Uterus (tissue), 4 donors: ENCODE results near the gene IL5. TPM values are rescaled to one million over a fixed set of nuclear protein-coding genes. Genes with fewer than 3 reads are reported as not detected.
"Not testable (repeated sequence)": the region's sequence is repeated elsewhere in the genome, so short reads cannot be mapped to it uniquely, and the experiment has no call there.

Source experiments
- DNase-seq, 2 donors: peaks; one replicate each; pipeline ENCODE4 v3.0.0-alpha.2; 2019 to 2020
- H3K27ac ChIP-seq, 2 donors: fragments of 200-600 bp; sonication (generic); 1 replicate in 1 of 2; 2 replicates in 1 of 2; pipeline ENCODE4 v1.5.1; 2016 to 2018
- H3K27me3 ChIP-seq, 2 donors: fragments of 200-600 bp; sonication (generic); one replicate each; pipeline ENCODE4 v1.5.1; 2018 to 2019; ENCODE audit warnings: control low read depth in 1 of 2
- H3K36me3 ChIP-seq, 2 donors: fragments of 200-600 bp; sonication (generic); one replicate each; pipeline ENCODE4 v1.5.1; 2019; ENCODE audit warnings: control low read depth in 1 of 2
- H3K4me1 ChIP-seq, 2 donors: fragments of 200-600 bp; sonication (generic); one replicate each; pipeline ENCODE4 v1.5.1; 2018 to 2019; ENCODE audit warnings: control low read depth in 1 of 2
- H3K4me3 ChIP-seq, 2 donors: fragments of 200-600 bp; sonication (generic); 1 replicate in 1 of 2; 2 replicates in 1 of 2; pipeline ENCODE4 v1.5.1; 2018 to 2019; ENCODE audit warnings: mild to moderate bottlenecking in 1 of 2
- H3K9me3 ChIP-seq, 2 donors: fragments of 200-600 bp; sonication (generic); one replicate each; pipeline ENCODE4 v1.5.1; 2019; ENCODE audit warnings: control low read depth in 1 of 2
- POLR2A ChIP-seq, 2 donors: fragments of 450-650 bp; IDR thresholded peaks; one replicate each; pipeline ENCODE4 v1.6.1; 2016; ENCODE audit warnings: antibody characterized with exemption in 2 of 2, mild to moderate bottlenecking in 1 of 2, moderate library complexity in 1 of 2
- intact Hi-C: fragments of 100-400 bp; cut with DNase I; formaldehyde crosslinking; loops from one replicate; pipeline ENCODE4 v1.15.1; 2023; ENCODE audit warnings: low total_unique reads
- total RNA-seq, 4 donors: library from RNA; depleted of rRNA in 3 of 4; stranded (reverse); fragments of >200 nt in 3 of 4; gene quantifications; one replicate each; pipeline versions ENCODE4 v1.1.0 to v1.2.4, GENCODE V29; 2014 to 2023
- TF ChIP-seq, protein P1 (sequence below), 4 experiments: fragments of 200-600 bp in 2 of 4; fragments of 450-650 bp in 2 of 4; sonication (generic) in 2 of 4; IDR thresholded peaks; one replicate each; pipeline ENCODE4 v1.5.1; 2016 to 2019; ENCODE audit warnings: antibody characterized with exemption in 4 of 4, mild to moderate bottlenecking in 2 of 4, moderate library complexity in 1 of 4
- donor health status: DM: yes; HTN: yes; CAD: no.

IL5 gene
- total RNA-seq, 4 donors from 2014 or later: not detected

DNA sequence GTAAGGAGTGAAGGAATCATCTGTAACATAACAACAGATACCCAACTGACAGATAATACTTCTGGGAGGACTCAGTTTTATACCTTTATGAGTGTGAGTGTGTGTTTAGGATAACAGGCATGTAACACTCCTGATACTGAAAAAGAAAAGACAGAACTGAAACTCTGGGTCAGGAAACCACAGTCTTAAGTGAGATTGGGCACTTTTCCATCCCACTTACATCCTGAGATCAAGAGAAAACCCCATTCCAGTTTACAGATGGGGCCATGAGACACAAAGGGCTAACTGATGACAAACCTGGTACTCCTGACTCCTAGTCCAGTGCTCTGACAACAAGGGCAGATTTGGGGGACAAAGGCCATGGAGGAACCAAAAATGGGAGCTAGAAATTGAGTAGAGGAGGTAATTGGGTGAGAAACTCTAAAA, 18.0 kb downstream of the IL5 start:
- TF ChIP-seq, protein P1, sequence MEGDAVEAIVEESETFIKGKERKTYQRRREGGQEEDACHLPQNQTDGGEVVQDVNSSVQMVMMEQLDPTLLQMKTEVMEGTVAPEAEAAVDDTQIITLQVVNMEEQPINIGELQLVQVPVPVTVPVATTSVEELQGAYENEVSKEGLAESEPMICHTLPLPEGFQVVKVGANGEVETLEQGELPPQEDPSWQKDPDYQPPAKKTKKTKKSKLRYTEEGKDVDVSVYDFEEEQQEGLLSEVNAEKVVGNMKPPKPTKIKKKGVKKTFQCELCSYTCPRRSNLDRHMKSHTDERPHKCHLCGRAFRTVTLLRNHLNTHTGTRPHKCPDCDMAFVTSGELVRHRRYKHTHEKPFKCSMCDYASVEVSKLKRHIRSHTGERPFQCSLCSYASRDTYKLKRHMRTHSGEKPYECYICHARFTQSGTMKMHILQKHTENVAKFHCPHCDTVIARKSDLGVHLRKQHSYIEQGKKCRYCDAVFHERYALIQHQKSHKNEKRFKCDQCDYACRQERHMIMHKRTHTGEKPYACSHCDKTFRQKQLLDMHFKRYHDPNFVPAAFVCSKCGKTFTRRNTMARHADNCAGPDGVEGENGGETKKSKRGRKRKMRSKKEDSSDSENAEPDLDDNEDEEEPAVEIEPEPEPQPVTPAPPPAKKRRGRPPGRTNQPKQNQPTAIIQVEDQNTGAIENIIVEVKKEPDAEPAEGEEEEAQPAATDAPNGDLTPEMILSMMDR (IDR thresholded peaks at IDR 0.05): no peak
- TF ChIP-seq POLR2A (IDR thresholded peaks at IDR 0.05): no peak
- H3K27me3 ChIP-seq: no peaks in the 10 kb centered on the region
- intact Hi-C loops: no loop called here
- H3K4me3 ChIP-seq: no peak overlapping the region
- no peaks in the 10 kb centered on the region for H3K4me1 ChIP-seq
- H3K36me3 ChIP-seq: no peaks in the 10 kb centered on the region
- H3K27ac ChIP-seq: no peak overlapping the region
- no peak for DNase-seq
- H3K9me3 ChIP-seq: no peaks in the 10 kb centered on the region

DNA sequence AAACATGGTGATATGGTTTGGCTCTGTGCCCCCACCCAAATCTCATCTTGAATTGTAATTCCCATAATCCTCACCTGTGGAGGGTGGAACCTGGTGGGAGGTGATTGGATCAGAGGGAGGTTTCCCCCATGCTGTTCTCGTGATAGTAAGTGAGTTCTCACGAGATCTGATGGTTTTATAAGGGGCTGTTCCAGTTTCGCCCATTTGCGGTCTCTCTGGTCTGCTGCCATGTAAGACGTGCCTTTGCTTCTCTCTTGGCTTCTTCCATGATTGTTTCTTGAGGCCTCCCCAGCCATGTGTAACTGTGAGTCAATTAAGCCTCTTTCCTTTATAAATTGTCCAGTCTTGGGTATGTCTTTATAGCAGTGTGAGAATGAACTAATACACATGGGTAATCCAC, 18.4 kb downstream of the IL5 start:
- H3K9me3 ChIP-seq, H3K27ac ChIP-seq, H3K27me3 ChIP-seq, DNase-seq, H3K36me3 ChIP-seq, H3K4me1 ChIP-seq, H3K4me3 ChIP-seq, intact Hi-C loops: not testable (repeated sequence)

DNA sequence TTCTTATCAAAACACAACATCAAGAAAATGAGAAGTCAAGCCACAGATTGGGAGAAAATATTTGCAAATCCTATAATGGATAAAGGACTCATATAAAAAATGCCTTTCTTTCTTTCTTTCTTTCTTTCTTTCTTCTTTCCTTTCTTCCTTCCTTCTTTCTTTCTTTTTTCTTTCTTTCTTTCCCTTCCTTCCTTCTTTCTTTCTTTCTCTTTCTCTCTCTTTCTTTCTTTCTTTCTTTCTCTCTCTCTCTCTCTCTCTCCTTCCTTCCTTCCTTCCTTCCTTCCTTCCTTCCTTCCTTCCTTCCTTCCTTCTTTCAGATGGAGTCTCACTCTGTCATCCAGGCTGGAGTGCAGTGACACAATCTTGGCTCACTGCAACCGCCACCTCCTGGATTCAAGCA, 21.3 kb downstream of the IL5 start:
- DNase-seq, H3K36me3 ChIP-seq, H3K9me3 ChIP-seq, H3K27ac ChIP-seq, H3K4me1 ChIP-seq, H3K27me3 ChIP-seq, intact Hi-C loops, H3K4me3 ChIP-seq: not testable (repeated sequence)

DNA sequence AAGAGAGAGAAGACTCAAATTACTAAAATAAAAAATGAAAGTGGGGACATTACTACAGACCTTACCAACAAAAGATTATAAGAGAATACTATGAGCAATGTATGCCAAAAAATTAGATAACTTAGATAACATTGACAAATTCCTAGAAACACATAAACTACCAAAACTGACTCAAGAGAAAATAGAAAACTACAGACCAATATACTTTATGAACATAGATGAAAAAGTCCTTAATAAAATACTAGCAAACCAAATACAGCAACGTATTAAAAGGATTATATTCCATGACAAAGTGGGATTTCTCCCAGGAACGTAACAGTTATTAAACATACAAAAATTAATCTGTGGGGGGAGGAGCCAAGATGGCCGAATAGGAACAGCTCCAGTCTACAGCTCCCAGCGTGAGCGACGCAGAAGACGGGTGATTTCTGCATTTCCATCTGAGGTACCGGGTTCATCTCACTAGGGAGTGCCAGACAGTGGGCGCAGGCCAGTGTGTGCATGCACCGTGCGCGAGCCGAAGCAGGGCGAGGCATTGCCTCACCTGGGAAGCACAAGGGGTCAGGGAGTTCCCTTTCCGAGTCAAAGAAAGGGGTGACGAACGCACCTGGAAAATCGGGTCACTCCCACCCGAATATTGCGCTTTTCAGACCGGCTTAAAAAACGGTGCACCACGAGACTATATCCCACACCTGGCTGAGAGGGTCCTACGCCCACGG, 29.5 kb downstream of the IL5 start:
- H3K4me1 ChIP-seq, DNase-seq, intact Hi-C loops, H3K9me3 ChIP-seq, H3K27ac ChIP-seq, H3K4me3 ChIP-seq, H3K27me3 ChIP-seq, H3K36me3 ChIP-seq: not testable (repeated sequence)

DNA sequence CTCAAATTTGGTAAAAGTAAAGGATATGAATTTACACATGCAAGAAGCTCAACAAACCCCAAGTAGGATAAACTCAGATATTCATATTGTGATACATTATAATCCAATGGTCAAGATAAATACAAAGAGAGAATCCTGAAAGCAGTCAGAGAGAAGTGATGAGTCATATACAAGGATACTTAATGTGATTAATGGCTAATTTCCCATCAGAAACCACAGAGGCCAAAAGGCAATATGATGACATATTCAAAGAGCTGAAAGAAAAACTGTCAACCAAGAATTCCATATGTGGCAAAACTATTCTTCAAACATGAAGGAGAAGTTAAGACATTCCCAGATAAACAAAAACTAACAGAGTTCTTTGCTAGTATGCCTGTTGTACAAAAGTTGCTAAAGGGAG, 33.2 kb downstream of the IL5 start:
- no peaks in the 10 kb centered on the region for H3K27me3 ChIP-seq

DNA sequence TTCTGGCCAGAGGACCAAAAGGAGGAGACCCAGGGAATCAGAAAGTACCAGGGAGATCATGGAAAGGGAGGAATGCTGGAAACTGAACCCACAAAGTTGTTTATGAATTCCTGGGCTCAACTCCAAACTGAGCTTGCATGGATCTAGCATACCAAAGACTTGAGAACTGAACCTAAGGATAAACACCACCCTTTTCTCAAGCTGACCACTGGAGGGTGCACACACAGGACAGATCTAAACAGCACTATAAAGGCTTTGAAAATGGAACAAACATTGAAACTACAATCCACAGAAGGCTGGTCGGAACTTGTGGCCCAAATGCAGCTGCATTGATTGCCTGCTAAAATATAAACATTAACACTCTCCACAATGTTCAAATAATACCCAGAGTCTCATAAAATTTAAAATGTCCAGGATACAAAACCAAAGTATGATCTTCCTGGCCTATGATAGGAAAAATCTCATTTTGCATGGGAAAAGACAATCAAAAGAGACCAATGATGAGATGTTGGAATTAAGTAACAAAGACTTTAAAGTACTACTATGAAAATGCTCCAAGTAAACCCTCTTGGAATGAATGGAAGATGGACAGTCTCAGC, 37.1 kb downstream of the IL5 start:
- Histone ChIP-seq H3K9me3 (no peaks in the 10 kb centered on the region), H3K36me3 (no peaks in the 10 kb centered on the region), H3K4me1 (no peaks in the 10 kb centered on the region), H3K27me3 (no peaks in the 10 kb centered on the region), H3K4me3 (no peak overlapping the region), H3K27ac (peak overlapping the region; percentile 72 to 74)
- DNase-seq: peak in 1 of 2 donors; percentile 24
- TF ChIP-seq, protein P1 (IDR thresholded peaks at IDR 0.05): peak; percentile 40 to 69 (median 57)
- no peak for TF ChIP-seq POLR2A (IDR thresholded peaks at IDR 0.05)
- intact Hi-C loops: no loop called here

More for the DNA sequence above, 33.2 kb downstream of the IL5 start:
- no peak overlapping the region for H3K4me3 ChIP-seq
- intact Hi-C loops: no loop called here
- H3K4me1 ChIP-seq: no peaks in the 10 kb centered on the region
- TF ChIP-seq, protein P1 (IDR thresholded peaks at IDR 0.05): no peak
- no peak for TF ChIP-seq POLR2A (IDR thresholded peaks at IDR 0.05)
- H3K9me3 ChIP-seq: no peaks in the 10 kb centered on the region
- no peak for DNase-seq
- H3K27ac ChIP-seq: no peak overlapping the region
- H3K36me3 ChIP-seq: no peaks in the 10 kb centered on the region
